GM21825 (cell line): ENCODE results near the gene ASTN2.

ENCODE experiments used
- ATAC-seq: cut with Tn5 transposase; IDR thresholded peaks from one replicate; pipeline ENCODE4 v1.9.1; 2021; ENCODE audit warnings: mild to moderate bottlenecking, moderate library complexity; ENCODE audit not compliant: unreplicated experiment

The ASTN2 gene

DNA sequence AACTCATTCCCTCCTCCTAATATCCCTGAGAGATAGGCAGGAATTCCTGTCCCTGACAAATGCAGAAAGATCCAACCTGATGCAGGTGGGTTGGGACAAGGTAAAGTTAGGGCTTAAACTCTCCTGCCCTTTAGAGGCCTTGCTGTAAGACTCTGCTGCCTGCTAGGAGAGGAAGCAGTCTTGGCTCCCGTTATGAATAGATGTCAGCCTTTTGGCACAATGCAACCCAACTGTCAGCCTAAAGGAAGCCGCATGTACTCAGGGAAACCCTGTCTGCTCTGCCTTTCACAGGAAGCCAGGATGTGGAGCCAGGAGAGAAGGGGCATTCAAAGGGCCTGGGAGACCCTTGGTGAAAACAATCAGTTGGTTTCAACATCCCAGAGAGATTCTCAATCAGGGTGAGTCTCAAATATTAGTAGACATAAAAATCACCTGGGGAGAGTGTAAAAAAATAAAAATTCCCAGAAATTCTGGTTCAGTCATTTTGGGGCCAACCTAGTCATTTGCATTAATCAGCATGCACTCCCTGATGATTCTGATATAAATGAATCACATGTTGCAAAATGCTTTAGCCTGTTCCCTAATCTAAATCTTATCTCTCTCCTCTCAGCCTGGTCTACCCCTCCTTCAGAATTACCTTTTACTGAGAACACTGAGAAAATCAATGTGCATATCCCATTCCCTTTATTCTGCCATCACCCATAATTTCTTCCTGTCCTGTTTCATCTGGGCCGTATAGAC is 864.0 kb downstream of the ASTN2 start:
- ATAC-seq = no peak

DNA sequence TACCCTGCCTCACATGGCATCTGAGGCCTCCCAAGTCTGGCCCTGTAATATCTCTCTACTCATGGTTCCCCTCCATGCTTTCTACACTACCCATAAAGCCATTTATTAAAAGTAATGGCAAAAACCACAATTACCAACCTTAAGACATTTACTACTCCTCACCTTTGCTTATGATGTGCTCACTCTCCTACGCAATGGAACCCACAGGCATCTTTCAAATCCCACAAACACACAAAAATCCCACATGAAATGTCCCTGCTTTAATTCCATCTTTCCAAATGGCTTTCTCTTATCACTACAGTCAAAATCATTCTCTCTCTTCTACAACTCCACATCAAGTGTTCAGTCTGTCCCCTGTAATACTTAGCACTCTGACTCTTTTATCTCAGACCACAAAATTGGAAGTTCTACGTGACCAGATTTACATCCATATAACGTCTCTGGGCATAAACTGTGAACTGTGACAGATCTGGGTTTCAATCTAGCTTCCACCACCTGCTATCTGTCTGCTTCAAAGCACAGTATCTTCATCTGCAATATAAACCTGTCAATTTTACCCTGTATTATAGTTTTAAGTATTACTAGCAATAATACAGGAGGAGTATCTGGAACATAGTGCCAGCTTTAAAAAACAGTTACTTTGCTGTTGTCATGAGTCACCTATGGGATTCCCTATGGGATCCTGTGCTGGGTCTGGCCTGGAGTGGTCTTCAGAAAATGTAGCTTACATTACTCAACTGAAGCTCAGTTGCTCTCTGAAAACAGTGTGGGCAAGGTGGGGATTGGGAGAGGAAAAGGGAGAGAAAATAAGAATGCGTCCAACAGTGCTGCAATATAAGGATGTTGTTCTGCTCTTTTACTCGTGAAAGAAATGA is 864.8 kb downstream of the ASTN2 start:
- no peak for ATAC-seq

DNA sequence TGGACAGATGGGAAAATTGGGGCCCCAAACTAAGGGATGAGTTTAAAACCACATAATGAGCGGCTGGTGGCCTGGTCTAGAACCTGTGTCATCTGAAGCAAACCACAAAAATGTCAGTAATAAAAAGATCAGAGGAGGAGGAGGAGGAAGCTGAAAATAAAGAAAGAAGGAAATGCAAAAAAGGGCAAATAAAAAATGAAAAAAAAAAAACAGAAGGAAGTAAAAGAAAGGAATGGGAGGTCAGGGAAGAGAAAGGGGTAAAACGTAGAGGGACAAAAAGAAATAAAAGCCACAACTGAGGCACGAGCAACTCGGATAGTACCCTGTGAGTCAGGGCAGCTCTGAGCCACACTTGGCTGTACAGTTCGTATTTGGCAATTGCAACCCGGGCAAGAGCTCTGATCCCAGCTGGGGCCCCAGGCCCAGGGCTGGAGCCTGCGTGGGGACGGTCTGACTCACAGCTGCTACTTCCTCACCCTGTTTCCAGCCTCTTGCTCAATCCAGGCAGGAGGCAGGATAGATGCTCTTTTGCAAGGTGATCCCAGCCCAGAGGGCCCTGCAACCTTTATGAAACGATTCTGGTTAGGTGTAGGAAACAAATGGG is 865.7 kb downstream of the ASTN2 start:
- ATAC-seq = no peak

DNA sequence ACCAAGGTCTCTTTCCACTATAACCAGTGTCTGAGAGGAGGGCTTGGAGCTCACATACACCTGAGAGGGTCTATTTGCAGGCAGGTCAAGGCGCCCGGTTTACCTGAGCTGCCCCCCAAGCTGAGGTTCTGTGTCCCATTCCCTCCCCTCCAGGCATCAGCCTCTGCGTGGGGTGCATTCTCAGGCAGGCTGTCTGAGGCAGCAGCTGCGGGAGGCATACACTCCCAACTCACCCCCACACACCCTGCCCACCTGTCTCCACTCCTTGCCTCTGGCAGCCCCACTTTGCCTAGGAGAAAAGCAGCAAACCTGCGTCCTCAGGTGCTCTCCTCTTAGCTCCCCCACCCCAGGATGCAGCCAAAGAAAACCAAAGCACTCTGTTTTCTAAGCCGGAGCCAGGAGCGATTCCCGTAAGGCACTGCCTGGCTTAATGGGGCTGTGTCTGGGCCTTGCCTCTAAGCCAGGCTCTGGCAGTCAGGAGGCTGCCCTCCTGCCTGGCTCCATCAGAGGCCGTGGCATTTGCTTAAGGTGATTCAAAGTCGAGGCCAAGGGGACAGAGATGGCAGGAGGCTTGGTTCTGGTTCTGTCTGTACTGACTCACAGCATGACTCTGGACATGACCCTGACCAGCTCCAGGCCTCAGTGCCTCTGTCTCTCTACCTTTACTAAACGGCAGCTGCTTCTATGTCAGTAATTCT is 867.0 kb downstream of the ASTN2 start:
- ATAC-seq = no peak

DNA sequence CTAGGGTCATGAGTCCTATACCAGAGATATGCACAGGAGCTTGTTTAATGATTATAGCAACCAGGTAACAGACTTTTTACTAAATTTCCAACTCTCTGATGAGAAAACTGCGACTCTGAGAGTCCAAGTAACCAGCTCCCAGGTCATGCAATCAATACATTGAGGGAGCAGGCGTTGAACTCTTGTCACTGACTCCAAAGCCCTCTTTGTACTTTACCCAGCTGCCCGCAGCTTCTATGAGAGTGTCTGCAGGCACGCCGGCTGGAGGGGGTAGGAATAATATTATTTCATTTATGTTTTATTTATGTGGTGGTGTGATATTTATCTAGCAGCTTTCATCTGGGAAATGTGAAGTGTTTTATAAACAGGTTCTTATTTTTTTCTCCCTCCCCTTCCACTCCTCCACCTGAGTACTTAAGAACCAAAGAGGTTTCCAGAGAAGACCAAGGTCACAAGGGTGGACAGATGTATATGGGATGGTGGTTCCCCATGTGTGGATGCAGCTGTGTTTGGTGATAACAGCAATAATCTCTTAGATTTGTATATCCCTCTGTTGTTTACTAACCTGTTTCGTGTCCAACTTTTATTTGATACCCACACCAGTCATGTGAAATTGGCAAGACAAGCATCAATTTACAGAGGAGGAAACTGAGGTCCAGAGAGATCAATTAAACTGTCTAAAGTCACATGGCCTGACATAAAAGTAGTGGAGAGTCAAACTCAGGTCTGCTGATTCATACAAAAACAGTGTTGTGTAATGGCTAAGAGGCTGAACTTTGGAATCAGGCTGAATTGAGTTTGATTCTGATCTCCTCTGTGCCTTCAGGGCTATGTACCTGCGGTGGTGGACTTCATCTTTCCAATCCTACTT is 867.9 kb downstream of the ASTN2 start:
- ATAC-seq = no peak

DNA sequence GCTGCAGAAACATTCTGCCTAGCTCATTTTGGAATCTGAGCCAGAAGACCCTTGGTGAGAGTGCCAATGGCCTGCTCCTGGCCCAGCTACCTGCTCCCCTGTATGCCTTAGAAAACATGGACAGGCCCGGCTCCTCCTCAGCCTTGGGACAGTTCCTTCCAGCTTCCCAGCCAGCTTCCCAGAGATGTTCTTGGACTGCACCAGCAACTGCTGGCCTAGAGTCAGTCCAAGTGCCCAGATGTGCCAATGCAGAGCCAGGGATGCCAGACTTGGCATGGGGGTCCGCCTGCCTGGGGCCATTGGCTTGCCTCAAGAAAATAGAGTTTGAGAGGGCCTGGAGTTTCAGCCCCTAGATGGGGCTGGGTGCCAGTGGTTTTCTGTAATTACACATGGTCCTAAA is 870.0 kb downstream of the ASTN2 start:
- ATAC-seq = no peak

DNA sequence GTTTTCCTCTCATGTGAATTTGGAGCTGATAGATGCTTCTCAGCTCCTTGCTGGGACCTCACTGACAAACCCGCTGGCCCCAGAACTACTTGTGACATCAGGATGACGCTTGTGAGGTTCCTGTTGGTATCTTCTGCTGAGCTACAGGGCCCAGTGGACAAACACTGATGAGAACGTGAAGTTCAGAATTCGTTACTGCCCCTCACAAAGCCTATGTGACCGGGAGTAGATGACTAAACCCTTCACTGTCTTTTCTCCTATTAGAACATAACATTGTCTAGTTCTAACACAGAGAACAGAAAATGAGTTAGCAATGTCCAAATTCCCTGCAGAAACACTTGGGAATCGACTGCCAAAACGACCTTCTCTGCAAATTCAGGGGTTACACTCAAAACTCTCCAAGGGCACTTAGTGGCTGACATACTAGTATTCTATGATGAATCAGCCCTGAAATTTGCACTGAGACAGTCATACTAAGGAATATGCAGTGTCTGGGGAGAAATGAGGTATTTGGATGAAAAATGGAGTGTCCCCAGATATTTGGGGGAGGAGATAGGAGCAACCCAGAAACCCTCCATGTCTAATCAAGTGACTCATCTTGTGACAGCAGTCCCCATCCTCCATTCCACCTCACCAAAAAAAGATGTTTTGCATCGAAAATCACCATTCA is 871.0 kb downstream of the ASTN2 start:
- ATAC-seq = no peak

DNA sequence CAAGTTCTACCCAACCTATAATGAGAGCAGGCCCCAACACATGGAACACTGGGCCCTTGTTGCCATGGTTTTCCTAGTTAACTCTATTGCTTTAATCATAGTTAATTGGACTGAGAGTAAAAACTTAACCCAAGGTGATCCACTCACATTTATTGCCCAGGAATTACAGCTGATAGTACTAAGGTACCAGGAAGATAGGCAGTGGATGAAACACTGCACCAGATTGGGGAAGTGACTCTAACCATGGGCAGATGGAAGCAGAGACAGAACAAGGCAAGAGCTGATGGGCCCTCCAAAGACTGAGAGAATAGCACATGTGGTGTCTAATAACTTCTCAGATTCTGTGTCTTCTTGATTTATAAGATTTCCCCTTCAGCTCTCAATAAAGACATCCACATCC is 873.5 kb downstream of the ASTN2 start:
- ATAC-seq = no peak

DNA sequence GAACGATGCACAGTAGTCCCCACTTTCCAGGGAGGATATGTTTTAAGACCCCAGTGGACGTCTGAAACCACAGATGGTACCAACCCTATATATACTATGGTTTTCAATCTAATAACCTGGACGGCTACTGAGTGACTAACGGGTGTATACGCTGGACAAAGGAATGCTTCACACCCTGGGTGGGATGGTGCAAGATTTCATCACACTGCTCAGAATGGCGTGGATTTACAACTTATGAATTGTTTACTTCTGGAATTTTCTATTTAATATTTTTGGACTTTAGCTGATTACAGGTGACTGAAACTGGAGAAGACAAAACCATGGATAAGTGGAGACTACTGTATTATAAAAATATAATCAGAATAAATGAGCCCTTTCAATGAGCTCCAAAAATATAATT is 875.3 kb downstream of the ASTN2 start:
- ATAC-seq = no peak

DNA sequence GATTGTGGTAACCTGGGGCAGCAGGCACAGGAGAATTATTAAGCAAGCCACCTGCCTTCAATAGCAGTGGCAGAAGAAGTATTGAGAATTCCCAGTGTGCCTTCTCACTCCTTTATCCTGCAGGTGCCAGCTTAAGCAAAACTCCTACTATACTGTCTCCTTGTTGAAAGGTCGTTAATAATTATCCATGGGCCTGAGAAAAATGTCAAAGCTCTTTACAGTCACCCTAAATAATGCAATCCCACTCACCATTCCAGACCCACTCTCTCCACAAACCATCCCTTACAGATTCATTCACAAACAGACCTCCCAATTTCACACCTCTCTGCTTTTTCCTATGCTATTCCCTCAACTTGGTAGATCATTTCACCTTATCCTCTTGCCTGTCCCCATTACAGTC is 889.2 kb downstream of the ASTN2 start:
- no peak for ATAC-seq

DNA sequence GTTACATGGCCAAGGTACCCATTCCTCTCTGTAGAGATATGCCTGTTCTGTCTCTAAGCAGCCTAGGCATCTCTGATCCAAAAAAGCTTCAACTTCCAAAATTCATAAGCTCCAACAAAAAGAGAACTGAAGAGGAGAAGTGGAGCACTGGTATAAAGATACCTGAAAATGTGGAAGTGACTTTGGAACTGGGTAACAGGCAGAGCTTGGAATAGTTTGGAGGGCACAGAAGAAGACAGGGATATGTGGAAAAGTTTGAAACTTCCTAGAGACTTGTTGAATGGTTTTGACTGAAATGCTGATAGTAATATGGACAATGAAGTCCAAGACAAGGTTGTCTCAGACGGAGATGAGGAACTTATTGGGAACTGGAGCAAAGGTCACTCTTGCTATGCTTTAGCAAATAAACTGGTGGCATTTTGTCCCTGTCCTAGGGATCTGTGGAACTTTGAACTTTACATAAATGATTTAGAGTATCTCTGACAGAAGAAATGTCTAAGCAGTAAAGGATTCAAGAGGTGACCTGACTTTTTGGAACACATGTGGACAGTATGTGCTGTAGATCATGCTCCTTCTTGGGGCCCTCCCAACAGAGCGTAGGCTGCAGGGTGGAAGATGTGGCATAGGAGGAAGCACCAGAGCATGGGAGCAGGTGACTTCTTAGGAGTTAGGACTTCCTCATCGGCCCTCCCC is 889.9 kb downstream of the ASTN2 start:
- no peak for ATAC-seq

DNA sequence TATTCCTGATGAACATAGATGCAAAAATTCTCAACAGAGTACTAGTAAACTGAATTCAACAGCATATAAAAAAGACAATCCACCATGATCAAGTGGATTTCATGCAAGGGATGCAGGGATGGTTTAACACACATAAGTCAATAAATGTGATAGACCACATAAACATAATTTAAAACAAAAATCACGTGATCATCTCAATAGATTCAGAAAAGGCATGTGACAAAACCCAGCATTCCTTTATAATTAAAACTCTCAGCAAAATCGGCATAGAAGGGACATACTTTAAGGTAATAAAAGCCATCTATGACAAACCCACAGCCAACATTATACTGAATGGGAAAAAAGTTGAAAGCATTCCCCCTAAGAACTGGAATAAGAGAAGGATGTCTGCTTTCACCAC is 894.6 kb downstream of the ASTN2 start:
- ATAC-seq = no peak

DNA sequence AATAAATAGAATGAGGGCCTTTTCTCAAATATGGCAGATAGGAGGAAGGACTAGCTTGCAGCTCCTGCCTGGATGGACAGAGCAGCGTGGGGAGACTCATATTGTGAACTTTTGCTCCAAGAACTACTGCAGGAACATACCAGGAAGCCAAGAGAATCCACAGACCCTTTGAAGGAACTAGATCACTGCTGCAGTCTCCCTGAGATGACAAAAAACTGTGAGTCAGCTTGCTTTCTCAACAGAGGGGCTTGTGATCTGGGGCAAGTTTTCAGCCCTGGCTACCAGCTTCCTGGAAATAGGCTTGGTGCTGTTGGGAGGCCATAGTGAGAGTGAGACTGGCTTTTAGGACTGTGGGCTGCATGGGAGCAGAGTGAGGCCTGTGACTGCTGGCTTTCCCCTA is 898.4 kb downstream of the ASTN2 start:
- ATAC-seq = no peak

DNA sequence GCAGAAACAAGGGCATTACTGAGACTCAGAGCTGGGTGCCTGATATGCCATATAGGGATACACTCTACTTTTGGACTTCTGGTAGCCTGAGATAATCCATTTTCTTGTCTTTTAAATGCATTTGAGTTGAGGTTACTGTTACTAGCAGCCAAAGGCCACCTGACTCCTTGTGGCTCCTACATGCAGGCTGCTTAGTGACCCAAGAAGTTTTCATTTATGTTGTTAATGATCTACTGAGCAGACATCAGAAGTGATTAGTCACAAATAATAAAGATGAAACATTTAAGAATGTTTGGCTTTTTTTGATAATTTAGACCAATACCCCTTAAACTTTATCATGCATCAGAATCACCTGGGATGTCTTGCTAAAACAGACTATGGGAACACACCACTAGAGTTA is 899.3 kb downstream of the ASTN2 start:
- ATAC-seq = no peak

DNA sequence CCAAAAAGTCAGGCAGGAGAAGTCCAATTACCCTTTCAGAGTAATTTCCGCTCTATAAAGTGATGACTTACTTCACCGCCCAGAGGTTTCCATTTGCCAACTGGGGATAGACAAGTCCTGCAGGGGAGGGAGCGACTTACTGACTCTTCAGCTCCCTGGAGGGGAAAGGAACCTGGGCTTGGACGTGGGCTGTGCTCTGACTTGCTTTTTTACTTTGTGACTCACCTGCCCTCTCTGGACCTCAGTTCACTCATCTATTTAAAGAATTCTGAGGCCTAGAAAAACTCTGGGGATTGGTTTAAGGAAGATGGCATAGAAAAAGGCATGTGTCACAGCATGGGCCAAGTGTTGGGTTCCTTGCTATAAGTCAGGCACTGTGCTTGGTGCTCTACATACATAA is 908.2 kb downstream of the ASTN2 start:
- ATAC-seq = no peak

DNA sequence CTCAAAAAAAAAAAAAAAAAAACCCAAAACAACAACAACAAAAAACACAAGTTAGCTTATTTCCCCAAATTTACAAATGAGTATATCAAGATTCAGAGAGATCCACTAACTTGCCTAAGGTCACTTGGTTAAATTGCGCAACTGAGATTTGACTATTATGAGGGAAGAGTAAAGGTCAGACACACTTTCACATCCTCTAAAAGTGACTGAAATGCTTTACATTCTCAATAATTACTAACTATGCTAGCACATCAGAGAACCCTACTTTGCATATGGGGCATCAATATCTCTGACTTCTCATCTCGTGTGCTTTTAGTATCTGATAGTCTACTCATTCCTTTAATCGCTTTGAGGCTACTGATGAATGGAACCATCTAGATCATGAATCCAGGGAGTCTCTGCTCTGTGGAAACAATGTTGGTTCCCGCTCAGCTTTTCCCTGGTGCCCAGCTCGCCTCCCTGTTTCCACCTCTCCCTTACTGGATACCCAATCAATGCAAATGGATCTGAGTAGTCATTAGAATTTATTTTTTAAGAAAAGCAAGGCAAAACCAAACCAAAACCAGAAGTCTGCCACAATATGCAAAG is 909.9 kb downstream of the ASTN2 start:
- ATAC-seq = peak; percentile 94

DNA sequence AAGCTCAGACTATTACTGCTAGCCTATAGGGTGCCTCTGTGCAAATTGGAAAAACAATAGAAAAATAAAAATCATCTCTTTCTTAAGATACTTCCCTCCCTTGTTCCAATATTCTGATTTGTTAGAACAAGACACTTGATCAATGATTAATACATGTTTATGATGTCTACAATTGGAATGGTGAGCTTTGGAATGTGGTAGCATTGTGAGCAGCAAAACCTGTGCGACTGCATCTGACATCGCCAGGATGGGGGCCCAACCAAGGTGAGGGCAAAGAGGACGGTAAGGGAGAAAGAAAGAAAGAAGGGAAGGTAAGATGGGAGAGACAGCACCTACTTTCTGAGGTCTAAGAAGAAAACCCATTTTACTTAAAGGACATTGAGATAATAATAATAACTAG is 910.8 kb downstream of the ASTN2 start:
- no peak for ATAC-seq

DNA sequence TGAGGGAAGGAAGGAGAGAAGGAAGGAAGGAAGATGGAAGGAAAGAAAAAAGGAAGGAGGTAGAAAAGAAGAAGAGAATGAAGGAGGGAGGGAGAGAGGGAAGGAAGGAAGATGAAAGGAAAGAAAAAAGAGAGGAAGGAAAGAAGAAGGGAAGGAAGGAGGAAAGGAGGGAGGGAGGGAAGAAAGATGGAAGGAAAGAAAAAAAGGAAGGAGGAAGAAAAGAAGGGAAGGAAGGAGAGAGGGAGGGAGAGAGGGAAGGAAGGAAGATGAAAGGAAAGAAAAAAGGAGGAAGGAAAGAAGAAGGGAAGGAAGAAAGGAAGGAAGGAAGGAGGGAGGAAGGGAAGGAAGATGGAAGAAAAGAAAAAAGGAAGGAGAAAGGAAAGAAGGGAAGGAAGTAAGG is 912.1 kb downstream of the ASTN2 start:
- no peak for ATAC-seq

DNA sequence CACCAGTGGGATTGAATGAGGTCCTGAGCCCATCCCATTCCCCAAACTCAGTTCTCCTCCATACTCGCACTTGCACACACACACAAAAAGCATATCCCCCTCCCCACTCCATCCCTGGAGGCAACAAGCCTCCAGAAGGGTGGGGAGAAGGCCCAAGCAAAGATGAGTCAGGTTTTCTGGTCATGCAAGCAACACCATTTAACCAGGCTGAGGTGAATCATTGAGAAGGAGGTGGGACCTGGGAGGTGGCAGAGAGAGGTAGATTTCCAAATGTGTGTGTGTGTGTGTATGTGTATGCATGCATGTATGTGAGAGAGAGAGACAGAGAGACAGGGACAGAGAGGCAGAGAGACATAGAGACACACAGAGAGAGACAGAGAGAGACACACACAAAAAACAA is 913.0 kb downstream of the ASTN2 start:
- ATAC-seq = no peak
